Mesenchymal stem cell (in vitro differentiated cells and primary cell): ENCODE results near the gene PTPRO.

Experiments
- DNase-seq: peaks from one replicate; pipeline ENCODE4 v3.0.0-alpha.2; 2013
- H2AFZ ChIP-seq: one replicate; pipeline ENCODE4 v1.6.1; 2013; ENCODE audit warnings: low read depth, mild to moderate bottlenecking, control low read depth, inconsistent platforms, low read length, moderate library complexity
- H2AK5ac ChIP-seq: 2 replicates; pipeline ENCODE4 v1.6.1; 2013; ENCODE audit warnings: low read length, moderate library complexity, mild to moderate bottlenecking, inconsistent platforms; ENCODE audit not compliant: severe bottlenecking
- H2BK120ac ChIP-seq: one replicate; pipeline ENCODE4 v1.6.1; 2013; ENCODE audit warnings: low read depth, mild to moderate bottlenecking, inconsistent platforms, low read length, moderate library complexity
- H2BK12ac ChIP-seq, 2 experiments: one replicate each; pipeline ENCODE4 v1.6.1; 2013; ENCODE audit warnings: inconsistent platforms in 2 of 2, low read length in 2 of 2, mild to moderate bottlenecking in 2 of 2, moderate library complexity in 2 of 2, control low read depth in 1 of 2
- H2BK15ac ChIP-seq: one replicate; pipeline ENCODE4 v1.6.1; 2013; ENCODE audit warnings: mild to moderate bottlenecking, low read depth, inconsistent platforms; ENCODE audit not compliant: poor library complexity, severe bottlenecking
- H2BK5ac ChIP-seq: 2 replicates; pipeline ENCODE4 v1.6.1; 2013; ENCODE audit warnings: low read depth, mild to moderate bottlenecking, low read length, control low read depth, inconsistent platforms; ENCODE audit not compliant: poor library complexity, severe bottlenecking
- H3K14ac ChIP-seq, 2 experiments: one replicate each; pipeline ENCODE4 v1.6.1; 2013; ENCODE audit warnings: inconsistent platforms in 2 of 2, low read length in 2 of 2, control low read depth in 1 of 2, mild to moderate bottlenecking in 1 of 2, moderate library complexity in 1 of 2
- H3K18ac ChIP-seq, 2 experiments: one replicate each; pipeline ENCODE4 v1.6.1; 2013; ENCODE audit warnings: inconsistent platforms in 2 of 2, low read length in 2 of 2, control low read depth in 1 of 2, low read depth in 1 of 2, mild to moderate bottlenecking in 1 of 2
- H3K23ac ChIP-seq, 2 experiments: one replicate each; pipeline ENCODE4 v1.6.1; 2013; ENCODE audit warnings: inconsistent platforms in 2 of 2, low read length in 2 of 2, mild to moderate bottlenecking in 2 of 2, moderate library complexity in 2 of 2, control low read depth in 1 of 2
- H3K27ac ChIP-seq: 2 replicates; pipeline ENCODE4 v1.5.1; 2013; ENCODE audit warnings: mild to moderate bottlenecking, moderate library complexity, low read length, control low read depth, inconsistent platforms; ENCODE audit not compliant: poor library complexity, severe bottlenecking
- H3K27me3 ChIP-seq, 2 experiments: 2 replicates each; pipeline versions ENCODE4 v1.6.1 to v1.7.0; 2013; ENCODE audit warnings: low read length in 2 of 2, mild to moderate bottlenecking in 2 of 2, moderate library complexity in 2 of 2, control low read depth in 1 of 2, inconsistent platforms in 1 of 2; ENCODE audit not compliant: control insufficient read depth in 1 of 2, insufficient read depth in 1 of 2
- H3K36me3 ChIP-seq, 2 experiments: 2 replicates each; pipeline versions ENCODE4 v1.6.1 to v1.7.0; 2013; ENCODE audit warnings: low read length in 2 of 2, control low read depth in 1 of 2, inconsistent platforms in 1 of 2, low read depth in 1 of 2, mild to moderate bottlenecking in 1 of 2; ENCODE audit not compliant: insufficient read depth in 2 of 2, control insufficient read depth in 1 of 2
- H3K4ac ChIP-seq, 2 experiments: one replicate each; pipeline ENCODE4 v1.6.1; 2013; ENCODE audit warnings: inconsistent platforms in 2 of 2, low read length in 2 of 2, mild to moderate bottlenecking in 2 of 2, moderate library complexity in 2 of 2, control low read depth in 1 of 2, low read depth in 1 of 2
- H3K4me1 ChIP-seq: 2 replicates; pipeline ENCODE4 v1.6.1; 2013; ENCODE audit warnings: low read depth, low read length, control low read depth; ENCODE audit not compliant: control insufficient read depth, insufficient read depth
- H3K4me2 ChIP-seq: 2 replicates; pipeline ENCODE4 v1.6.1; 2013; ENCODE audit warnings: low read length, mild to moderate bottlenecking, inconsistent platforms; ENCODE audit not compliant: poor library complexity, severe bottlenecking
- H3K4me3 ChIP-seq, 2 experiments: 2 replicates each; pipeline versions ENCODE4 v1.5.1 to v1.7.0; 2013; ENCODE audit warnings: low read length in 2 of 2, mild to moderate bottlenecking in 2 of 2, control low read depth in 1 of 2, low read depth in 1 of 2; ENCODE audit not compliant: insufficient read depth in 1 of 2
- H3K79me1 ChIP-seq: replicated peaks from 2 replicates; pipeline ENCODE4 v1.6.1; 2013; ENCODE audit warnings: mild to moderate bottlenecking, control low read depth, low read length, inconsistent platforms; ENCODE audit not compliant: poor library complexity, severe bottlenecking
- H3K9ac ChIP-seq: 2 replicates; pipeline ENCODE4 v1.7.0; 2013; ENCODE audit warnings: mild to moderate bottlenecking, low read length, moderate library complexity
- H3K9me3 ChIP-seq: 2 replicates; pipeline ENCODE4 v1.7.0; 2013; ENCODE audit warnings: mild to moderate bottlenecking, low read length; ENCODE audit not compliant: control insufficient read depth
- H4K8ac ChIP-seq: one replicate; pipeline ENCODE4 v1.6.1; 2013; ENCODE audit warnings: inconsistent platforms, mild to moderate bottlenecking, low read length, moderate library complexity
- H4K91ac ChIP-seq: one replicate; pipeline ENCODE4 v1.6.1; 2013; ENCODE audit warnings: mild to moderate bottlenecking, low read length, inconsistent platforms
- WGBS: methylation state at CpG from one replicate; pipeline ENCODE4 v1.1.7; 2013; ENCODE audit warnings: mixed read lengths; 5-methylcytosine and 5-hydroxymethylcytosine counted together

The PTPRO gene

DNA sequence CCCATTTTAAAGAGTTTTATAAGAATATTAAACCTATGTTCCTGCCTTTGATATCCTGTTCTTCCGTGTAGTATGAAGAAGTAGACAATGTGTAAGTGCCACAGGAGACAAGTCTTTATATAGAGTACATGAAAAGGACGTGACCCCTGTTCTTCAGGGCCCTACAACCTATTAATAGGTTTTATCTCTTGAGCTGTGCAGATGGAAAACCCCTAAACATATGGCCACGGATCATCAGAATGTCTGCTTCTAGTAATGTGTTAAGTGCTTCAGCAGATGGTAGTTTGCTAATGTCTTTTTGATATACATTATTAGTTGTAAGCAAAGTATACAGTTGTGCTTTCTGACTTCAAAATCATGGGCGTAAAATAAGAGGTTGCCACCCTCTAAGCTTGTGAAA is 228.5 kb downstream of the PTPRO start:
- no peaks in the 10 kb centered on the region for H3K4me1 ChIP-seq
- no peak overlapping the region for H2BK120ac ChIP-seq
- no peaks in the 10 kb centered on the region for H3K9me3 ChIP-seq
- no peak overlapping the region for H2AFZ ChIP-seq
- no peak overlapping the region for H3K9ac ChIP-seq
- no peak overlapping the region for H3K27ac ChIP-seq
- H3K18ac ChIP-seq, result no peak overlapping the region
- H3K36me3 ChIP-seq, result no peaks in the 10 kb centered on the region
- no peak for DNase-seq
- no peak overlapping the region for H2BK15ac ChIP-seq
- no peaks in the 10 kb centered on the region for H3K27me3 ChIP-seq
- no peak overlapping the region for H2BK12ac ChIP-seq
- H3K4me2 ChIP-seq, result no peak overlapping the region
- H3K4me3 ChIP-seq, result no peak overlapping the region
- 90% methylated on average over 4 of the region's 4 CpGs for WGBS
- H3K23ac ChIP-seq, result no peak overlapping the region
- H4K8ac ChIP-seq, result no peak overlapping the region
- H2AK5ac ChIP-seq, result no peak overlapping the region
- H3K4ac ChIP-seq, result no peak overlapping the region
- H3K79me1 ChIP-seq, result no peaks in the 10 kb centered on the region
- no peak overlapping the region for H4K91ac ChIP-seq
- H3K14ac ChIP-seq, result no peak overlapping the region
- no peak overlapping the region for H2BK5ac ChIP-seq

DNA sequence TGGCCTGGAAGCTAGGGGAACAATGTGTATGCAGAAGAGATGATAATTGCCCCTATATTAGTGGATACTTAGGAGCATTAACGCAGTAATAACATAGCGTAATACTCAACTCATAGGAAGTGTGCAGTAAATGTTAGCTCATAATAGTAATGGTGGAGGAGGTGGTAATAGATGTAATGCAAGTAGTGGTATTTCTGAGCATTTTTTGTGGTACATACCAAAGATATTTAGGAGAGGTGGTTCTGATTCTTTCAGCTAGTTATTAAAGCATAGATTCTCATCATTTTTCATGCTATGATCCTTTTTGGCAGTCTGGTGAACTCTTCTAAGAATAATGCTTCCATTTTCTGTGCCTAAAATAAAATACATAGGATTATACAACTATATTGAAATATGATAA is 233.1 kb downstream of the PTPRO start:
- no peak overlapping the region for H2BK12ac ChIP-seq
- no peaks in the 10 kb centered on the region for H3K79me1 ChIP-seq
- H3K18ac ChIP-seq, result no peak overlapping the region
- no peaks in the 10 kb centered on the region for H3K9me3 ChIP-seq
- H3K9ac ChIP-seq, result no peak overlapping the region
- H3K4me3 ChIP-seq, result no peak overlapping the region
- no peaks in the 10 kb centered on the region for H3K4me1 ChIP-seq
- no peak overlapping the region for H3K4me2 ChIP-seq
- H2AFZ ChIP-seq, result no peak overlapping the region
- no peak overlapping the region for H3K27ac ChIP-seq
- no peaks in the 10 kb centered on the region for H3K27me3 ChIP-seq
- no peak overlapping the region for H2AK5ac ChIP-seq
- no peak overlapping the region for H2BK5ac ChIP-seq
- H3K4ac ChIP-seq, result no peak overlapping the region
- H3K36me3 ChIP-seq, result no peaks in the 10 kb centered on the region
- no peak overlapping the region for H3K14ac ChIP-seq
- no peak overlapping the region for H4K8ac ChIP-seq
- 100% methylated on average over 2 of the region's 2 CpGs for WGBS
- no peak for DNase-seq
- no peak overlapping the region for H4K91ac ChIP-seq
- H3K23ac ChIP-seq, result no peak overlapping the region
- no peak overlapping the region for H2BK120ac ChIP-seq
- no peak overlapping the region for H2BK15ac ChIP-seq

DNA sequence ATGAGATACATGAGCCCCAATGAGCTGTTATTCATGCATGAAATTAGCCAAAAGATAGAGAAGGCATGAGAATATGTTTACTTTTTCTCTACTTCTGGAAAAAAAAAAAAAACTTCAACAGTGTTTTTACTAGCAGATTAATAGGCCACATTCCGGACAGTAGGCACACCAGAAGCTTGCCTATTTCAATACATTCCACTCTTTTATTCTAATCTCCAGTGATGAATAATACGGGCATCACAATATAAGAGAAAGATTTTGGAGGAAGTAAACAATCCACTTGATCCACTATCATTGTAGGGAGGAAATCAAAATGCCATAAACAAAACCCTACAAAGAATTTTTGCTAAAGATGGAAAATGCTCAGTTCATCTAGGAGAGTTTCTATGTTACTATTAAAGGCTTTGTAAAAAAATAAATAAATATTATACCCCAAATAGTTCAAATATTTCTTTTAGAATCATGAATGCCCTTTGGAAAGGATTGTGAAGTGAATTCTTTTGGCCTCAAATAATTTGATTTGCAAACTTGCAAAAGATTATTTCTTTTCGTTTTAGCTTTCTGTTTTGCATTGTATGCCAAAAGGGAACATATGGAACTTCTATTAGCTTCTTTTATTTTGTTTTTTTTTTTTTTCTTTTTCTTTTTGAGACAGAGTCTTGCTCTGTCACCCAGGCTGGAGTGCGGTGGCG is 234.2 kb downstream of the PTPRO start:
- Histone ChIP-seq H4K91ac (no peak overlapping the region), H3K9me3 (no peaks in the 10 kb centered on the region), H3K4me3 (no peak overlapping the region), H3K14ac (no peak overlapping the region), H3K27ac (no peak overlapping the region), H3K27me3 (no peaks in the 10 kb centered on the region), H2BK120ac (no peak overlapping the region), H3K18ac (no peak overlapping the region), H3K4me2 (no peak overlapping the region), H2AK5ac (no peak overlapping the region), H3K9ac (no peak overlapping the region), H2BK15ac (no peak overlapping the region), H3K4ac (no peak overlapping the region), H3K36me3 (no peaks in the 10 kb centered on the region), H2BK12ac (no peak overlapping the region), H4K8ac (no peak overlapping the region), H3K79me1 (no peaks in the 10 kb centered on the region), H3K4me1 (no peaks in the 10 kb centered on the region), H2AFZ (no peak overlapping the region), H2BK5ac (no peak overlapping the region), H3K23ac (no peak overlapping the region)
- no peak for DNase-seq
- WGBS, result 100% methylated on average over 4 of the region's 5 CpGs

DNA sequence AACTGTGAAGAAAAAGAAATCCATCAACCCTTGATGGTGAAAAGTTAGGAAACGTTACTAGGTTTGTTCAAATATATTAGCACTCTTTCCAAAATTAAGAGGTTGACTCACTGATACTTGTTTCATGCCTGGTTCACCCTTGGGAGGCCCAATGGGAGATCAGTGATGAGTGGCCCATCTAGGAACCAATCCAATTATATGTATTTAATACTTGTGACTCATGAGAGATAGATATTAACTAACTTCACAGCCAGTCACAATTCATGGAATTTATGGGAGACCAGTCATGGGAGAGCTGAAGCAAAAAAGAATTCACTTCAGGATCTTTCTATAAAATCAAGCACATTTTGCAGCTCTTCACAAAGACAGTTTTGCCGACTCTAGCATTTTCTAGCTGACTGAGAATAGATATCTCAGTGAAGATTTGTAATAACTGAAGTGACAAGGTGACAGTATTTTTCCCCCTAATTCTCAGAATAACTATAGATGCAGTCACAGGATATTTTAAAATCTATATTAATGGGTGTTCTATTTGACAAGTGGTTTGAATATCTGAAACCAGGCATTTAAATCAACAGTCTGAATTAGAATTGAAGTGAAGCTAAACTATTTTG is 236.7 kb downstream of the PTPRO start:
- no CpG with 5 or more reads among the region's 2 CpGs for WGBS
- Histone ChIP-seq H3K23ac (no peak overlapping the region), H2BK12ac (no peak overlapping the region), H3K27ac (no peak overlapping the region), H2AFZ (no peak overlapping the region), H3K9me3 (no peaks in the 10 kb centered on the region), H2BK5ac (no peak overlapping the region), H3K36me3 (no peaks in the 10 kb centered on the region), H2BK15ac (no peak overlapping the region), H2BK120ac (no peak overlapping the region), H4K8ac (no peak overlapping the region), H3K18ac (no peak overlapping the region), H3K4ac (no peak overlapping the region), H3K4me3 (no peak overlapping the region), H3K14ac (no peak overlapping the region), H4K91ac (no peak overlapping the region), H3K79me1 (no peaks in the 10 kb centered on the region), H3K9ac (peak overlapping the region; percentile 65), H3K27me3 (no peaks in the 10 kb centered on the region), H2AK5ac (no peak overlapping the region), H3K4me1 (no peaks in the 10 kb centered on the region), H3K4me2 (no peak overlapping the region)
- no peak for DNase-seq
